NOMO-1 treated with DMSO at 0.1 percent for 48 hours (cell line): Measurements from ENCODE around the gene PTGES.
"Not testable (repeated sequence)": the region's sequence is repeated elsewhere in the genome, so short reads cannot be mapped to it uniquely, and the experiment has no call there.

ENCODE experiments used
- DNase-seq: peaks from one replicate; lab custom pipeline; 2025; ENCODE audit not compliant: unreplicated experiment; lab: John Stamatoyannopoulos, UW

The PTGES gene

DNA sequence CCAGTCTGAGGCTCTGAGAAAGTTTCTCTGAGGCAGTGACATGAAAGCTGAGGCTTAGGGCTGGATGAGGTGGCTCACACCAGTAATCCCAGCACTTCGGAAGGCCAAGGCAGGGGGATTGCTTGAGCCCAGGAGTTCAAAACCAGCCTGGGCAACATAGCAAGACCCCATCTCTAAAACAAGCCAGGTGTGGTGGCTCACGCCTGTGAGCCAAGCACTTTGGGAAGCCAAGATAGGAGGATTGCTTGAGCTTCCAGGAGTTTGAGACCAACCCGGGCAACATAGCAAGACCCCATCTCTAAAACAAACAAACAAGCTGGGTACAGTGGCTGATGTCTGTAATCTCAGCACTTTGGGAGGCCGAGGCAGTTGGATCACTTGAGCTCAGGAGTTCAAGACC is 3.8 kb downstream of the PTGES start:
- DNase-seq = not testable (repeated sequence)

DNA sequence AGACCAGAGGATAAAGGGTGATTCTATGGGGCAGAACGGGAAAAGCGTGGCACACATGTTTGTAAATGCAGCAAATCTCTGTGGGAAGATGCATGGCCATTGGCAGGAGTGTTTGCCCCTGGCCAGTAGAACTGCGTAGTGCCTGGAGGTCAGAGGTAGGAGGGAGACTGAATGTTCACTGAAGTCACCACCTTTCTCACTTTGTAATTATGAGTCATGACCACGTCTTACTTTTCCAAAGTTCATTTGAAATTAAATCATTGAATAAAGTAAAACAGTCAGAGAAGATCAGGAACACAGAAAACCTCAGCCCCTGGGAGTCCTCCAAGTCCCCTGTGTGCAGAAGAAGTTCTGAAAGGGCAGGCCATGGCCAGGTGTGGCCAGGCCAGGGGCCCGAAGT is 4.6 kb downstream of the PTGES start:
- no peak for DNase-seq

DNA sequence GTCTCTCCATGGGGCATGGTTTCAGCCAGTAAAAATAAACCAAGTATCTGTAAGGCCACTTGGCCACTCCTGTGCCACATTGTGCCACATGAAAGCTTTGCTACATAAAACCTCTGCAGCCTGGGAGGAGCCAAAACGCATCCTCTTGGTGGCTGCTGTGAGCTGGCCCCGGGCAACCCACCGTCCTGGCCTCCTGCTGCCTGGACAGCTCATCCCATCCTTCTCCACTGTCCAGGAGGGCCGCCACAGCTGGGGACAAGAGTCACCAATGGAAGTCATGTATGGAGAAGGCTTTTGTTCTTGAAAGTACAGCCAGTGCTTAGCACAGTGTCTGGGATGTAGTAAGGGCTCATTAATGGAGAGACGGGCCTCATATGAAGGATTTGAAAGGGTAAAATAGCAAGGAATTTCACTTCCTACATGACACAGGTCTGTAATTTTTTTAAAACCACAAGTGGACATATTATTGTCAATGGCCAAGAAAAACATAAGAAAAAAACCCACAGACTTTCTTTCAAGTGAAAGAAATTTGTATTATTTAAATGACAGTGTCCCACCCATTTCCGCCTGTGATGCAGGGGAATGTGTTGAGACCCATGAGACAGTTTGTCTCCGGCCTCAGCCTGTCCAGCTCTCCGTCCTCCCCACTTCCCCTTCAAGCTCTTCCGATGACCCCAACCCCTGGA is 6.6 kb downstream of the PTGES start:
- peak; percentile 11 for DNase-seq

DNA sequence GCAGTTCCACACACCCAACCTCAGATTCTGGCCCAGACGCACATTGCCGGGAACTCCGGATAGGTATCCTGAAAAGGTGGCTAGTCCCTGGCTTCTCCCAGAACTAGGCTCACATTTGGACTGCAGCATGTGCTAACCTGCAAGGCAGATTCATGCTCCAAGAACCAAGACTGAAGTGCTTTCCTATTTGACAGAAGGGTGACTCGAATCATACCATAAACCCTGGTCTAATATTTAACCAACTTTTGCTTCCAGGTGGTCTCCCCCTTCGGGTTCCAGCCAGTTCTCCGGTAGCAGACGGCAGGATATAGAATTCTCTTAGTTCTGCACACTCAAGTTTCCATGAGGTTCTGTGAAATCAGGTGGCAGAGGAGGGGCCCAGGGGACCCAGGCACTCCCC is 7.6 kb downstream of the PTGES start:
- DNase-seq = no peak

DNA sequence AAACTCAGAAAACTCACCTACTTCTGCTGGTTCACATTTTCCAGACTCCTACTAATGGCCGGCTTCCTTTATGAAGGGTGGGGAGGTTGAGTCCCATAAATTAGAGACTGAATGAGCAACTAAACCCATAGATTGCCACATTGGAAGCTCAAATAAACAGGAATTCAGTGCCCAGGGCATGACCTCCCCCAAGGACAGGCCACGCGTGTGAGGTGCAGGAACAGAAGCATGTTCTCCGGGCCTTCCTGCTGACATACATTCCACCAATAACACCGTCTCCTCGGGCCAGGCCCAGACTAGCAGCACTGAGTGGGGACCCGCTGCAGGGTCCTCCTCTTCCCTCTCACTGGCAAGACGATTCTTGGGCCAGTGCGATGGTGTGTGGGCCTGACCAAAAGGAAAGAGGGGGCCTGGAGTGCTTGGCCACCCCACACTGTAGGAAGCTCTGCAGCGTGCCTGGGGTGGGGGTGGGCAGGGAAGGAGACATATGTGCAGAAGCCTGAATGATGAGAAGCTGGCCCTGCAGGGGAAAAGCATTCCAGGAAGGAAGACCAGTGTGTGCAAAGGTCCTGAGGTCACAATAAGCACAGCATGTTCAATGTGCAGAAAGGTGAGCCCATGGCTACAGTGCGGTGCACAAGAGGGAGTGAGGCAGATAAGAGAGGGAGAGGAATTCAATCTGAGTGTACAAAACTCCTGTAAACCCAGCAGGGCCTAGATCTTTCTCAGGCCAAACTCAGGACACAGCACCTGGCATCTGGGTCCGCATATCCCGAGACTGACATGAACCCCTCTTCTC is 12.0 kb downstream of the PTGES start:
- no peak for DNase-seq

DNA sequence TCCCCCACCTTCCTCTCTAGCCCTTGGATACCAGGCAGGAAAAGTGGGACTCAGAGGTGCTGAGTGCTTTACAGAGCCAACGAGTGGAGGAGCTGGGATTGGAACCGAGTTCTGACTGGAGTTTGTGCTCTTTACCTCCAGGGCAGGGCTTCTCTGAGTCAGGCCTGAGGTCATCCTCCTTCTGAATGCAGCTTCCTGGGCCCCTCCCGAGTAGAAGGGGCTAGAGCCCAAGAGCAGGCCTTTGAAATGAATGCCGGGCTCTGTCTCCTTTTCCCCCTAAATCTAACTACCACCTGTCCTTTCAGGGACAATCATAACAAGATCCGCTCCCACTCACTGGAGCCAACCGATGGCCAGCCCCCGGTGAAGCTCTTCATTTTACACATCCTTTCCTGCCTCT is 12.7 kb downstream of the PTGES start:
- DNase-seq = no peak

DNA sequence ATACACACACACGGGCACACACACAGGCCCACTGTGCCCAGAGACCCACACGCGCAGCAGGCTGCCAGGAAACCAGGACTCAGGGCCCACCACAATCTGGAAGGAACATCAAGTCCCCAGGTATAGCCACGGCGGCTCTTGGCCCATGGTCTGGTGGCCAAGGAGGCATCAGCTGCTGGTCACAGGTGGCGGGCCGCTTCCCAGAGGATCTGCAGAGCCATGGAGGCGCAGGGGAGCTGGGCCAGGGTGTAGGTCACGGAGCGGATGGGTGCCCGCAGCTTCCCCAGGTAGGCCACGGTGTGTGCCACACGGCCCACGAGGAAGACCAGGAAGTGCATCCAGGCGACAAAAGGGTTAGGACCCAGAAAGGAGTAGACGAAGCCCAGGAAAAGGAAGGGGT is 13.4 kb downstream of the PTGES start:
- no peak for DNase-seq

DNA sequence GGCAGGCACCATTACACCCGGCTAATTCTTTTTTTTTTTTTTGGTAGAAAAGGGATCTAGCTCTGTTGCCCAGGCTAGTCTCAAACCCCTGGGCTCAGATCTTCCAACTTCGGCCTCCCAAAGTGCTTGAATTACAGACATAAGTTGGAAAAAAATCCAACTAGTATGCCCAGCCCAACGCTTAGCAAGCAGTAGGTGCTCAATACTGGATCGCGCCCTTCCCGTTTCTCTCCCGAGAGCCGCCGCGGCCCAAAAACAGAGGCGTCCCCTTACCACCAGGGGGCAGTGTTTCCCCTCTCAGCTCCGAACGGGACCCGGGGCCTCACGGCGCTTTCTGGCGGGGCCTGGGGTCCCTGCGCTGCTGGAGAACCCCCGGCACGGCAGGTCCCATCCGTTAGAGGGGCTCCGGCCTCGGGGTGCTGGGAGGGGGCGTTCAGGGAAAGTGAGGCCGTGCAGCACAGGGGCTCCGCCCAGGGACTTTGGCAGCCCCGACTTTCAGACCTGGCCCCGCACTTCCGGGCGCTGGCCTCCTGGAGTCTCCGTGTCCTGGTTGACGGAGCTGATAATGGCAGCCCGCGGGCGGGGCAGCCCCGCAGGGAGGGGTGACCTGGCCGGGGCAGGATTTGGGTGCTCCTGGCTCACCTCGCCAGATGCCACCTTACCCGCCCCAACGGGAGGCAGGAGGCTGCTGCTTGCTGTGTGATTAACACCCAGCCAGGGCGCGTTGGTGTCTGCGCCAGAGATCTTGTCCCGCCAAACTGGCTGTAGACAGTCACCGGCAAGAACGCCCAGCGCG is 15.2 kb downstream of the PTGES start:
- DNase-seq = peak; percentile 77

DNA sequence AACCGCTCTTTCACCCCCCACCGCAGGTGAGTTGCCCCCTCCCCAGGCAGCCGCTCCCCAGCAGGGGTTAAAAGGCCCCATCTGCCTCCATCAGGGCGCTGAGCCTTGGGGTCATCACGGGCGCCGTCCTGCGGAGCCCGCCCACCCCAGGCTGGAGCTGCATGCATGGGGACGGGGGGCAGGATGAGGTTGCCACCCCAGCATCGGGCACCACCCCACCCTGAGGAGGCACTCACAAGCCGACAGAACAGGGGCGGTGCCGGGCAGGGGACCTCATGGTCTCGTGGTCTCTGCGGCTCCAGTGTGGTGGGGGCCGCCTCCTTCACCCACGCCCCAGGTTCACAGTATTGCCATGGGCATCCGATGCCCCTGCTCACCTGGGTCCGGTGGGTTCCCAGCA is 16.5 kb downstream of the PTGES start:
- no peak for DNase-seq

DNA sequence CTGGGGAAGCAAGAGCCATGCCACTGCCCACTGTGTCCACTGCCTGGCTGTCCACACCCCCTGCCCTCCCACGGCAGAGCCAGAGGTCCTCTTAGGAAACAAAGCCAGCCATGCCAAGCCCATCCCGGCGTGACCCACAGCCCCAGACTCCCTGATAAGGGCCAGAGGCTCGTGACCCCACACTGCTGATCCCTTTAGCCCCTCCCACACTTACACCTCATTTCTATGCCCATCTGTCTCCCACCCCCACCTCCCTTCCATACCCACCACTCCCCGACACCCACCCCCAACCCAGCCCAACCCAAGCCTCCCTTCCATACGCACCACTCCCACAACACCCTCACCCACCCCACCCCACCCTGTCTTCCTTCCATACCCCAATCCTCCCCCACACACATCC is 17.3 kb downstream of the PTGES start:
- no peak for DNase-seq

DNA sequence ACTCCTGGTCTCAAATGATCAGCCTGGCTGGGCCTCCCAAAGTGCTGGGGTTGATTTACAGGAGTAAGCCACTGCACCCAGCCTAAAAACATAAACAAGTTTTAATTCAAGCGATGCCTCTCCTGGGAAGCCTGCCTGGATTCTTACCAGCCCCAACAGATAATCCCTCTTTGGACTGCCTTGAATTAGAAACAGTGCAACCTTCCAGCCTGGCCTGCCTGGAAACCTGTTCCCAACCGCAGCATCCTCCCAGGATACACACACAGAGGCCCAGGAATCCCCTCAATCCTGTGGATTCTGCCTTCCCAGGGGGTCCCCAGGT is 19.2 kb downstream of the PTGES start:
- no peak for DNase-seq

DNA sequence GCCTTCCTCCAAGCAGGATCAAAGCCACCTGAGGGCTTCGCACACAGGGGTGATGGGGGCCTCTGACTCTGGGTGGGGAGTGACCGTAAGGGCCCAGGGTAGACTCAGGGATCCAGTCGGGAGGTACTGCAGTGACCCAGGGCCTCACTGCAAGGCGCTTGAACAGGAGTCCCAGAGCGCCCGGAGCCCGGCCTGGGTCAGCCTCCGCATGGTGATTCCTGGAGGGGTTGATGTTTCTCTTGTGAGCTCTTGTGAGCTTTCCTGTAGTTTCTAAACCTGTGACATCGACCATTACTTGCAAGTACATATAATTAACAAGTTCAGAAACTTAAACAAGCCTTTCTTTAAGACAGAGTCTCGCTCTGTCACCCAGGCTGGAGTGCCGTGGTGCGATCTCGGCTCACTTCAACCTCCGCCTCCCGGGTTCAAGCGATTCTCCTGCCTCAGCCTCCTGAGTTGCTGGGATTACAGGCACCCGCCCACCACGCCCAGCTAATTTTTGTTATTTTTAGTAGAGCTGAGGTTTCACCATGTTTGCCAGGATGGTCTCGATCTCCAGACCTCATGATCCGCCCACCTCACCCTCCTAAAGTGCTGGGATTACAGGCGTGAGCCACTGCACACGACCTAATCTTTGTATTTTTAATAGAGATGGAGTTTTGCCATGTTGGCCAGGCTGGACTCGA is 19.8 kb downstream of the PTGES start:
- no peak for DNase-seq

DNA sequence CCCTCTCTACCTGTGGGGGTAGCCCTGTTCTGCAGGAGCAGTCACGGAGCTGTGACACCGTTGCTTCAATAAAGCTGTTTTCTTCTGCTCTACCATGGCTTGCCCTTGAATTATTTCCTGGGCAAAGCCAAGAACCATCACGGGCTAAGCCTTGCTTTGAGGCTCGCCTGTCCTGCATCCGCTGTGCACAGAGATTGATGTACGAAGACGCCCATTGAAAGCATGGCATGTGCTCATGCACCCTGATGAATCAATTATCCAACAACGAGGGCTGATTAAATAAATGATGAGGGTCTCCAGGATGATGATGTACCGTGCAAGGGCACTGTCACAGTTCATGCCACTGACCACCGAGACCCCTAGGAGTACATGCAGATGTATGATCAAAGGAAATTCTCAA is 20.7 kb downstream of the PTGES start:
- DNase-seq = no peak

DNA sequence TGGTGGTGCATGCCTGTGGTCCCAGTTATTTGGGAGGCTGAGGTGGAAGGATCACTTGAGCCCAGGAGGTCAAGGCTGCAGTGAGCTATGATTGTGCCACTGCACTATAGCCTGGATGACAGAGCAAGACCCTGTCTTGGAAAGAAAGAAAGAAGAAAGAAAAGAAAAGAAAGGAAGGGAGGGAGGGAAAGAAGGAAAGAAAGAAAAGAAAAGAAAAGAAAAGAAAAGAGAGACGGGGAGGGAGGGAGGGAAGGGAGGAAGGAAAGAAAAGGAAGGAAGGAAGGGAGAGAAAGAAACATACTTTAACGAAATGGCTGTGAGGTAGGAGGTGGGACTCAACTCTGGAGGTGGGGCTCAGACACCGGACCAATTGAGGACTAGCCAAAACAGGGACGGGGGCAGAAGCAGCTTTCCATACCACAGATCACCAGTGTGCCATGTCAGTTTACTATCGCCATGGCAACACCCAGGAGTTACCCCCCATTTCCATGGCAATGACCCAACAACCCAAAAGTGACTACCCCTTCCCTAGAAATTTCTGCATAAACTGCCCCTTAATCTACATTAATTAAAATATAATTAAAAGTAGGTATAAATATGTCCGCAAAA is 21.3 kb downstream of the PTGES start:
- DNase-seq = no peak

DNA sequence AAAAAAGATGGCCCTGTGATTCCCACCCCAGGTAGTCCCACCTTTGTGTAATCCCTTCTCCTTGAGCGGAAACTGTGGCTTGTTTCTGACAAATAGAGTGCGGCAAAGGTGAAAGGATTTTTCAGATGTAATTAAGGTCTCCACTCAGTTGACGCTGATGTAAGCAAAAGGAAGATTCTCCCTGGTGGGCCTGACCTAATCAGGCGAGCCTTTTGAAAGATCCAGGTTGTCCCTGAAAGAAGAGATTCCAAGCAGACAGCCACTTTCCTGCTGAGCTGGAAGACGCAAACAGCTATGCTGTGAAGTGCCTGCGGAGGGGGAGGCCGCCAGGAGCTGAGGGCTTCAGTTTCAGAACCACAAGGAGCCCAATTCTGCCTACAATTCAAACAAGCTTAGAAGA is 24.1 kb downstream of the PTGES start:
- no peak for DNase-seq

DNA sequence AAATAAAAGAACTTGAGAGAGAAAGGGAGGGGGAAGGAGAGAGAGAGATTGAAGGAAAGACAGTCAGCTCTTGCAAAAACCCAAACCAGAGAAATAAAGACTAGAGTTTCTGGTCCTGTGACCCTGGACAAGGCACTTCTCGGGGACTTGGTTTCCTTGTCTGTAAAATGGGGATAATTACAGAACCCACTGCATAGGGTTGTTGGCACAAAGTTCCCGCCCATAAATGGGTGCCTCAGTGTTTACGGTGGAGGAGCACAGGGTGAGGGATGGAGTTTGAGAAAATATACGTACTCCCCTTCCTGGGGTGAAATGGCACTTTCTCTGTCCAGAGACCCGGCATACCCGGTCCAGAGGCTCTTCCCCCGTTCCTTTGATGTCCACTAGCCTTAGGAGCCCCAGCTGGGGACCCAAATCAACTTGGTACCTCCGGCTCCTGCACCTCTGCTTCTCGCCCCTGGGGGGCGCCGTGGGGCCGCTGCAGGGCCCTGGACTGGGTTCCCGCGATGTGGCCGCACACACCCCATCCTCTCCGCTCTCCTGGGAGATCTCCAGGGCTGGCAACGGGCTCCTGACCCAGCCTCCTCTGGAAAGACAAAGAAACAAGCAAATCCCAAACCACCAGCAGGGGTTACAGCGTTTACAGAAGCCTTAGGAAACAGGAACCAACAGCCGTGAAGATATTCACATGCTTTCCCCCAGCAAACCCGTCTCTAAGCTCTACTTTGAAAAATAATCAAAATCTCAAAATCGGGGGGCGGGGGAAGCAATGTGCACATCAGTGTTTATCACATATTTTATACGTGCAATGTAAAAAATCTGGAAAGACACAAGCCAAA is 26.3 kb downstream of the PTGES start:
- DNase-seq = peak; percentile 49

DNA sequence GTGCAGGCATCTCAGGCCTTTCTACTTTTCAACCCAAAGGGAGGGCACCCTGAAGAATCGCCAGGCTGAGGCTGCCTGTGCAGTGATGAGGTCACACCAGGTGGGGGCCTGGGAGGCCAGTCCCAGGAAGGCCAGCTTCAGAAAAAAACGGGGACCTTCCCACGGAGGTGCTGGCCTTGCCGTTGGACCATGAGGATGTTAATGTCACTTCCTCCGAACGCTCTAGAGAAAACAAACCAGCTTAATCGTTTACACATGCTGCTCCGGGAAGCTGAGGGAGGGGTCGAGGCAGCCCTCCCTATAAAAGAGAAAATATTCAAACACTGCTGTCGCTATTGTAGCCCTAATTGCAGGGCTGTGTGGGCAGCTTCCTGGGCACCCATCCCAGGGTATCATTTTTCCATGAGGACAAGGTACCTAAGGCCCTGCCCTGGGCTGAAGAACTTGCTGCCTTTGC is 27.0 kb downstream of the PTGES start:
- no peak for DNase-seq

DNA sequence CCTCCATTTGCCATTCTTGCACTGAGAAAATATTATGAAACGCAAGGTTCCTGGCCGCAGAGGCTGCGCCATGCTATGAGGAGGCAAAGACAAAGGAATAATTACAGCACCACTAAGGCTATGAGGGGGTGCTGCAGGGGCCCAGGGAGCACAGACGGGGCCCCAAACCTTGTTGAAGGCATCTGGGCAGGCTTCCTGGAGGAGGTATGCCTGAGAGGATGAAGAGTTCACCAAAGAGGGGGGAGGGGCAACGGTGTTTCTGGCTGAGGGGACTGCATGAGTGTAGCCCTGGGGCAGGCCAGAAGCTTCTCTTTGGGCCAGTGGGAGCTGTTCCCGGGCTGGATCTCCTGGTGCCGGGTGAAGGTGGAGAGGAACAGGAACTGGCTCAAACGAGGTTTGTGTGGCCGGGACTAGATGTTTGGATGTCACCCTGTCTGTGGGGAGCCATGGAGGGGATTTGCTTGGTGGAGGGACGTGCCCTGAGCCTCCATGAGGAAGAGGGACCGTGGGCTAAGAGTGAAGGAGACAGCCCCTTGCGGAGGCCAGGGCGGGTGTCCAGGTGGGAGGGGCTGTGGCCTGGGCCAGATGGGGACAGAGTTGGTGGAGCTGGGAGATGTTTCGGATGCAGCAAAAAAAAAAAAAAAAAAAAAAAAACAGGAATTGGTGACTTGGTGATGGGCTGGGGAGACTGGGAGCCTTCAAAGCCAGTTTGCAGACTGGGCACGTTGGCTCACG is 28.2 kb downstream of the PTGES start:
- DNase-seq = no peak

DNA sequence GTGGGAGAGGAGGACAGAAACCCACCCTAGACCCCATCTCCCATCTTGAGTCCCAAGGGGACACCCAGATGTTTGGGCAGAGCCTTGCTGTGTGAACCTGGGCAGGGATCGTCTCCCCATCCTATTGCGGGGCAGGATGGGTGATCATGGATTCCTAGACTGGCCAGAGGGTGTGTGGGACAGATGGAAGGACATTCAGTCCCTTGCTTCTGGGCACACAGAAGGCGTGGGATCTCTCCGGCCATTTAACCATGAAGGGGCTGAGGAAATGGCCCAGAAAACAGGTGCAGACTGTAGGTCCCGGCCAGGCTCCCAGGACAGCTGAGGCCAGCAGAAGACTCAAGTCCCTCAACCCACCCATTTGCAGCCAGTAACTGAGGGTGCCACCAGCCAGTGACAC is 29.9 kb downstream of the PTGES start:
- no peak for DNase-seq
